NCI-H1092 treated with DMSO at 0.1 percent for 48 hours (cell line): ENCODE data around the gene RSKR.
"Not testable (repeated sequence)": the region's sequence is repeated elsewhere in the genome, so short reads cannot be mapped to it uniquely, and the experiment has no call there.

Experiments
- DNase-seq: peaks from one replicate; lab custom pipeline; 2025; lab: John Stamatoyannopoulos, UW

Gene RSKR

DNA sequence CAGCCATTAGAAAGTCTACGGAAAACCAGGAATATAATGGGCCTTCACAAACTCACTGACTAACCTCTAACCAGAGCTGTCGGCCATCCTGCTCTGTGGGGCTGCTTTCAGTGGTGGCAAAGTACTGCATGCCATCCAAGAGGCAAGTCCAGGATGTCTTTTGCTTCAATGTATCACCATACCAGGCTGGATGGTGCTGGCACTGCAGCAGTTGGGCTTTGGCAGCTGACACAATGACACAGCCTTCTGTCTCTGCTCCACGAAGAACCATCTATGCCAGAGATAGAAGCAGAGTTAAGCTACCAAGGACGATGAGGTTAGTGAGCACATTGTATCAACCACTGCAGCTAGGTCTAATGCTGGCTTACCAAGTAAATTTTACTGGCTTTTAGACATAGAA is 9.7 kb upstream of the RSKR start:
- DNase-seq: no peak

DNA sequence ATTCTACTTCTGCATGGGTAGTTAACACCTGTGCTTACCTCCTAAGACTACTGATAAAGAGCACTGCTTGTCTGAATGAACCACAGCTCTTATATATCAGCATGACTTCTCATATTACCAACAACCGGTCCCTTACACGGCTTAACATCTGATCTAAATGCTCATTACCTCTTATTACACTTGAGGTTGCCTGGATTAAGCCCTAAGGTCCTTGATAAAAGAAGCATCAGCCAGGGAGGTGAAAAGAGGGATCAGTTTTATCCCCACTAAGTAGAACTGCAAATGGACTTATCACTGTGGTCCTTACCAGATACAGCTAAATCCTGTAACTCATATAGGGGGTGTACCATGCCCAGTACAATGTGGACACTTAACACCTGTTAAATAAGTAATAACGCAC is 8.2 kb upstream of the RSKR start:
- no peak for DNase-seq

DNA sequence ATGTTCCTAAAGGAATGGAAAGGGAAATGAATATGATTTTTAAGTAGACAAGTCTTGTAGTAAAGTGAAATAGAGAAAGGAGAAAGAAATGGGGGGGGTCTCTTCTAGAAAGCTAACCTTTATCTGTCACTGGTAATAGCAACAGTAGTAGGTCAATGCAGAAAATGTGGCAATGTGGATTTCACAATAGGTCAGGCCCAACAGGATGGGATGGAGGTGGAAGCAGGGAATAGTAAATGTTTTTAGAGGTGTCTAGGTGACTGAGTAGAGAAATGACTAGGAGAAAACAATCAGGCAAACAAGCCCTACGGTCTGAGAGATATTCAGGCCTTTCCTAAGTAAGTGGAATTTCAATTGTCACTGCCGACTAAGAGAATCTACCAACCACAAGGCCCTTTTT is 6.0 kb upstream of the RSKR start:
- no peak for DNase-seq

DNA sequence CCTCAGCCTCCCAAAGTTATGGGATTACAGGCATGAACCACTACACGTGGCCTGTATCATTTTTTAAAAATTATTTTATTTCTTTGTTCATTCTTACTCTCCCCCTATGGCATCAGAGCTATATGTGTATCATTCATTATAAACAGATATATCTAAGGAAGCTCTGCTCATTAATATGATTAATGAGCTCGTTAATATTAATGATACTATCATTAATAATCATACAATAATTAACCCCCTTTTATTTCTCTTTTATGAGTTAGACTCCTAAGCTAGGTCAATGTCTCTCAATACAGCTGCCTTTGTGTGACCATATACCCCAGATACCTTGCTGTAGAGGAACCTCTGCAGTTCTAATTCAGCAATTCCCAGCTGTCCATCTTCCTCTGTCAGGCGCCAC is 4.5 kb upstream of the RSKR start:
- DNase-seq: no peak

DNA sequence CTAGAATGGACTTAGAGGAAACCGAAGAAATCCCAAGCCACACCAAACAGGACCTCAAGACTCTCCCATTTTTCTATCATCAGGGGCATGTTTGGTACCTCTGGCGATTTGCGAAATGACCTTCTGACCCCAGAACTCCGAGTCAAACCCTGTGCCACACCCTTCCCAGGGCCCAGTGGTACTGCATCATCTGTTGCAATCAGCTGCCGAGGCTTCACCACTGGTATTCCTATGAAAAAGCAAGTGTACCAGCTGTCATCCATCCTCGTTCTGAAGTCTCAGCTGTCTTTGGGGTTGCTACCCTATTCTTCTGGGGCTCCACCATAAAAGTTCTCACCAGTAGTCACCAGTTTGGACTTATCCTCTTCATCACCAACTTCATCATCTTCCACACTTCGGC is 2.3 kb upstream of the RSKR start:
- no peak for DNase-seq

DNA sequence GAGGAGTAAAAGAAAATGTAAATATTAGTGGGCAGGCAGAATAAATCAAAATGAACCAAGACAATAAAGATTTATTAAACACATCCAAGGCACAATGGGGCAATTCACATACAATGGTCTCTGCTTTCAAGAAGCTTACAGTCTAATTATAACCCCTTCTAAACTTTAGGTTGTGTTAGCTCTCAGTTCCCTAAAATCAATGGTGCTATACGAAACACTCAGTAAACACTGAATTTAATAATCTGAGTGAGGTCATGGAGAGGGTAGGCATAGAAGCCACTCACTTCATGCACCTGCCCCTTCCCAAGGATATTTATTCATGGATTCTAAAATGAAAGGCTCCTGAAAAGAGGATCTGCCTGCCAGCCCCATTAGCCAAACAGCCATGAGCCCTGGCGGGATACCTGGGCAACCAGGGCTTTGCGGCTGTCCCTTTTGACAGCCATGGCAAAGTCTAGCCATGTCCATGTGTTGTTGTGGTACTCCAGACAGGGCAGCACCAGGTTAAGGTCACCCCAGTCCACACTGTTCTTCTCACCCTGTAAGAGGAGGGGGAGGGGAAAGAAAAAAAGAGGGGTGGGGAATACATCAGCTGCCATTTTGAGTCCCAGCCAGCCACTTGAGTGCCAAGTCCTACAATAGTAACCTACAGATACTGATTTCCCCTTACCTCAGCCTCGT is 1.4 kb upstream of the RSKR start:
- peak; percentile 84 for DNase-seq

DNA sequence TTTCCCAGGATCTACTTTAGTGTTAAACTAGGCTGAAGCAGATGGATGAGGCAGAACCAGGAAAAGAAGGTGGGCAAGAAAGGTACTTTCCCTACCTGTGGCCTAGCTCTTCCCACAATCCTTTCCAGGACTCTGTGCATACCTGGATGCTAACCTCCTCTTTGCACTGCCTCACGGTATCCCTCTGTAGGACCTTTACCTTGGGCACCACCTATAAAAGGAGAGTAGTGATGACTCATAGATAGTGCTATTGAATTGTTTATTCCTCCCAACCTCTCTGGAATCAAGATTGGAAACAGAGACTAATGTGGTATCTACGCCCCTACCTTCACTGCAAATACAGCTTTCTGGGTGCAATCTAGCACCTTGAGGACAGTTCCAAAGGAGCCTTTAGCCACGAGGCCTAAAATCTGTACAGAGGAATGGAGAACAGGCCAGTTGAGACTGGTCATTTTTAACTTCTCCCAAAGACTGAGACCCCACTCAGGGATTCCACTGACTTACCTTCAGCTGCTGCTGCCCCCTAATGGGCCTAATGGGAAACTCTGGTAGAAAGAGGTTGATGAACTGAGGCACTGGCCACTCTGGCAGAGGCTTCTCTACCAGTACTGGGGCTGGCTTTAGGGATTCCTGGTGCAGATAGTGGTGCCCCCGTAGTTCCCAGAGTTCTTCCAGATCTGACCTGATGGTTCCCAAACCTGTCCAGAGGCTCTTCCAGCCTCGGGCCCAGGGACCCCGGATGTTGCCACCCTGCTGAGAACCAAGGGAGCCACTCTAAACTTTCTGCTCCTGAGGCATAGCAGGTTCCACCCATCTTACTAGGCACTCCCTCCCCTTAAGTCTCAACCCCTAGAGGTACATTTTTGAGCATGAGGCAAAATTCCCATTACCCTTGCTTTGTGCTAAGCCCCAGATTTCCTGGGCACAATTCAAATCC is 781 bp downstream of the RSKR start:
- peak; percentile 20 for DNase-seq

DNA sequence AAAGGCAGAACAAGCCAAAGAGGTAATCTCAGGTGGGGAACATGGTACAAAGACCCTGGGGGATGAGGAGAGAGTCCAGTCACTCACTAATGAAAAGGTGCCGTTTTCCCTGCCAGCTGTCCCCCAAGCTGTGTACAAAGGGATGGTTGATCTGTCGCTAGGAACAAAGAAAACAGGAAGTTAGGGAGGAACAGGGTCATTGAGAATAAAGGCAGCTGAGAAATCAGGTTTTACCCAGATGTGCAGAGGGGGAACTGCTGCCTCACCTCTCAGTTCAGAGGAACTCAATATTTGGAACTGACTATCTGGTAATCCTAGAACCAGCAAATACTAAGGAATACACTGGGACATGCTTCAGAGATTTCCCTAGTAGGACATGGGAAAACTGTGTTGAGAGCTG is 1.5 kb downstream of the RSKR start:
- no peak for DNase-seq

DNA sequence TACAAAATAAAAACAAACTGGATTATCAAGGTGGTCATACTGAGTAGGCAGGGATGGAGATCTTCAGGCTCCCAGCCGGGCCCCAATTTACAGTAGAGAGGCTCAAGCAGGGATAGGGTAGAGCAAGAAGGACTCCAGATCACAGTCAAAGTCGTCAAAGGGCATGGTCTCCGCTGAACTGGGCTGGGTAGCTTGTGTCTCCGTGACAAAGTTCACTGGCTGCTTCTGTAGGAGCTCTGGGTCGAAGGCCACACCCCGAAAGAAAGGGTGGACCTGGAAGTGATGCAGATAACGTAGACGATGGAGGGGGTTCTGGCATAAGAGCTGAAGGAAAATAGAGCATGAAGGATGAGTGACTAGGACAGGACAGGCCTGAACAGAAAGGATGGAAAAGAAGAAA is 3.6 kb downstream of the RSKR start:
- DNase-seq: no peak

DNA sequence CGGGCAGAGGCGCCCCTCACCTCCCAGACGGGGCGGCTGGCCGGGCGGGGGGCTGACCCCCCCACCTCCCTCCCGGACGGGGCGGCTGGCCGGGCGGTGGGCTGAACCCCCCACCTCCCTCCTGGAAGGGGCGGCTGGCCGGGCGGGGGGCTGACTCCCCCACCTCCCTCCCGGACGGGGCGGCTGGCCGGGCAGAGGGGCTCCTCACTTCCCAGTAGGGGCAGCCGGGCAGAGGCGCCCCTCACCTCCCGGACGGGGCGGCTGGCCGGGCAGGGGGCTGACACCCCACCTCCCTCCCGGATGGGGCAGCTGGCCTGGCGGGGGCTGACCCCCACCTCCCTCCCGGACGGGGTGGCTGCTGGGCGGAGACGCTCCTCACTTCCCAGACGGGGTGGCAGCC is 10.0 kb downstream of the RSKR start:
- DNase-seq: not testable (repeated sequence)

DNA sequence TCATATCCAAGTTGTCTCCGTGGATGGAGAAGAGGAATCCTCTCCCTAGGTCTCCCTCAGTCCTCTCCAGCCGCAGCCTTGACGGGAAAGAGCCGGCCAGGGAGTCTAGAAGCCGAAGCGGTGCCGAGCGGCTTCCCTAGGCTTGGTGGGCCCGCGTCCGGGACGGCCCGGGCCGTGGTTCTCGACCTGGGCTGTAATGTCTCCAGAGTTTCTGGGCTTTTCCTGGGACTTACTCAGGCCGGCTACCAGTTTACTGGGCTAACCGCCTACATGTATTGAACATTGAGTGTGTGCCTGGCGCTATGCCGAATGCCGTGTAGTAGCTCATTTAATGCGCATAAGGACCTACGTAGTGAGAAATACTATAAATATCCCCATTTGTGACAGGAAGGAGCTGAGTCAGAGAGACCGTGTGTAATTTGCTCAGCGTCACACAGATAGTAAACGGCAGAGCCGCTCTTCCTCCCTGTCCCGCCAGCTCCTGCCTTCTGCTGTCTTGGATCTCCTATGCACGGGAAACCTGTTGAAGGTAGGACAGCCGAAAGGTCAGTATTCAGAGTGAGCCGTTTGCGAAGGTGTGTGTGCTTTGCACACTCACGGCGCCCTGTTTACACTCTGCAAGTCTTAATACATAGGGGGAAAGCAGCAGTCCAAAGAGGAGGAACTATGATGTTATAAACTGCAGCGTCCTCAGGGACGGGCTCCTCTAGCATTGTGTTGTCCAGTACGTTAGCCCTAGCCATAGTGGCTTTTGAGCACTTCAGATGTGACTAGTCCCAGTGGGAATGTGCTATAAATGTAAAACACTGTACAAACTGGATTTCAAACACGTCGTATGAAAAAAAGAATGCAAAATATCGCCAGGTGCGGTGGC is 14.4 kb downstream of the RSKR start:
- peak; percentile 70 for DNase-seq

DNA sequence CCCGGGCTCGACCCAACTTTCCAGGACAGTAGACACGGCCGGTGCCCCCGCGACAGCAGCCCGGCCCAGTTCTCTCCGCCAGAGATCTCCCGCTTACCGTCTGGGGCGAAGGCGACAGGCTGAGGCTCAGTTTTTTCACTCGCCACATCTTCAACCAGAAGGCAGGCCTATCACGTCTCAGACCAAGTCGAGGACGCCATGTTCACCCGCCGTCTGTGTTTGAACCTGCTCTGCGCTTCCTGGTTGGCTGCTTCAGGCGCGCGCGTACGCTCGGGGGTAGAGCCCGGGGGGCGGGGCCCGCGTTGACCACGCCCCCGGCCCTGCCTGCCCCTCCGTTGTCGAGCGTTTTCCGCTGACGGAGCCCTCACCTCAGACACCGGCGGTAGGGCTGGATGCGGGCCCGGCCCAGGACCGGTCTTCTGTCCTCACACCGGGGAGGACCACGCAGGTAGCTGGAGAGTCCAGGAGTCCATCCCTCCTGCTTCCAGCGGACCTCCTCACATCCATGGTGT is 15.1 kb downstream of the RSKR start, which contains the start of gene SPAG5:
TSS of gene SPAG5 (minus strand) at position 227 of the 512 bp plus-strand sequence. CDS start at position 148, 79 bp downstream.
- DNase-seq: peak; percentile 92

DNA sequence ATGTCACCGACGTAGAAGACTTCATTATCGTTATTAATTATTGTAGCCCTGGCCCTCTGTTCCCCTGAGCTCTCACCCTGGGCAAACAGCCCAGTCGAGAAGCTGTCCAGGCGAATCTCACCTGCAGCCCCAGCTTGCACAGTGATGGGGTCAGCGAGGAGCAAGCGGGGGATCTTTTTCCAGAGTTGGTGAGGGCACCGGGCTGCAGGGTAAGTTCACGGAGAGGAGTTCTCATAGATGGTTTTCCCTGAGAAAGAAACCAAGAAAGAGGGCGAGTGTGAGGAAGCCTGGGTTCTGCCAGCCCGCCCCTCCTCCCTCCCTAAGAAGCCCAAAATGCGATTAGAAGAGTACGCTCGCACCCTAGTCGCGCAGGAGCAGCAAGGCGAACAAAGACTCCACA is 15.6 kb downstream of the RSKR start:
- DNase-seq: peak; percentile 33

DNA sequence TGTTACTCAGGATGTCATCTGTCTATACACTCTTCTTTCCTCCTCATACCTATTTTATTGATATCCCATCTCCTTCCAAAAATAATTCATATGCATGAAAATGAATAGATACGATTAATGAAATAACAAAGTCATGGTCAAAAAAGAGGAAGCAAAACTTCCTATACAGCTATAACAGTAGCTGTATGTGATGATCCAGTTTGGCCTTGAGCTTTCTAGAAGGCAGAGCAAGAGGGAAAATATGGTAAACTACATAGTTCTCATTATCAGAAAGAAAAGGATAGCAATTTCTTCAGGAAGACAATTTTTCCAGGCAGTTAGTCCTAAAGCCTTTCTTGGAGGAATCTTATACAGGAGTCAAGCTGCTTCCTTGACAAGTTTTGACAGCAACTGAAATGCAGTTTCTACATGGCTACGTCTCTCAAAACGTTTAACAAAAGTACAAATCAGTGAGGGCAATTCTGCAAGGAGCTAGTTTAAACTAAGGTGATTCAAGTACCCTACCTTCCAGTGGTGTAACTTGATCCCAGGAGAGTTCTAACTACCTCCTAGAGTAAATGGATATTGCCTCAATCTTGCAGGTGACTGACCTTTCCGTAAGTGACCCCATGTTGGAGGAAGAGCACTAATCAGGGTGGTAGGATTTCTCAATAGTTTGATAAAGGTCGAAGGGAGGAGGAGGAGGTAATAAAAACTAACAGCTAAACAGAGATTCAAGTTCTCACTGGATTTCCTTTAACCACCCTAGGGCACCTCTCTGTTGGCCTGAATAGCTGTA is 16.2 kb downstream of the RSKR start:
- DNase-seq: no peak

DNA sequence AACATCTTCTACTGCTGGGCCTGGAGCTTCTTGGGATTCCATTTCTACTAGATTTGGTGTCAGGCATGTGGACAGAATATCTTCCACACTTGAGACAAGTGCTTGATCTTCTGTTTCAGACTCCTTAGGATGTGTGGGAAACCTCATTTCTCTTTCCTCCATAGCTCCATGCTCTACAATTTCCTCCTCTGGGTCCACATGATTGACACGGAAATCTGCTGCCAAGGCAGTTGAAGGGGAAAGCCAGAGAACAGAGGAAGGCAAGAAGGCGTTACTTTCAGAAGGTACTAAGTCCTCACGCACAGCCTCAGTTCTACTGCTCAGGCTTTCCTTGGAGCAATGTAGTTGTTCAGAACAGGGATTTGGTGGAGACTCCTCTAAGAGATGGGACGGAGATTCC is 21.7 kb downstream of the RSKR start:
- no peak for DNase-seq

DNA sequence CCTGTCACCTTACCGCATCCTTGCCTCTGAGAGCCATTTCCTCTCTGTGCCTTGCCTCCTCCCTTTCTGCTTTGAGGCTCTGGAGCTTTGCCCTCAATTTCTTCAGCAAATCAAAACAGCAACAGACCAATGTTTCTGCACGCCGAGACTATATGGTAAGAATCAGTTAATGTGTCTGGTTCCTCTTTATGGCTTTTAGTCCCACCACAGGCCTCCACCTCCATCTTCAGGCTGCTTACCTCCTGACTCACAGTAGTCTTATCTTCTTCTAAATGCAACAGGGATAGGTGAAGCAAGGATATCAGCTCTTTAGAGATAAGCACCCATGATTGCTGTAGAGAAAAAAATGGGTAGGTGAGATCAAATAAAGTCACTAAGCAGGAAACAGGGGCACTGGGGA is 28.1 kb downstream of the RSKR start:
- no peak for DNase-seq

DNA sequence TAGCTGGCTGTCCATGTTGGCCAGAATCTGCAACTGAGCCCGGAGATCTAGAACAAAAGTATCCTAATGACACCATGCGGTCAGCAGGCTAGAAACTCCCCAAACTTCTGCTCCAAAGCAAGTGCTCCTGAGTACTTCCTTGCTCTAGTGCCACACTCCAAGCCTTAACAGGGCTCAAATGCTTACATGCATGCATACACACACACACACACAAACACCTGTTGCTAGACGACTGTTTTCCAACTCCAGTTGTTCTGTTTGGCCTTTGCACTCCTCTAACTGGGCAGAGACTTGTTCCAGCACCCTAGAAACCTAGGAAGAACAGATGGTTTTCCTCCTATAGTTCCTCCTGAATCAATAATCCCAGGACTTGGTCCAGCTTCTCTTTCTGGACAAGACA is 29.6 kb downstream of the RSKR start:
- no peak for DNase-seq

DNA sequence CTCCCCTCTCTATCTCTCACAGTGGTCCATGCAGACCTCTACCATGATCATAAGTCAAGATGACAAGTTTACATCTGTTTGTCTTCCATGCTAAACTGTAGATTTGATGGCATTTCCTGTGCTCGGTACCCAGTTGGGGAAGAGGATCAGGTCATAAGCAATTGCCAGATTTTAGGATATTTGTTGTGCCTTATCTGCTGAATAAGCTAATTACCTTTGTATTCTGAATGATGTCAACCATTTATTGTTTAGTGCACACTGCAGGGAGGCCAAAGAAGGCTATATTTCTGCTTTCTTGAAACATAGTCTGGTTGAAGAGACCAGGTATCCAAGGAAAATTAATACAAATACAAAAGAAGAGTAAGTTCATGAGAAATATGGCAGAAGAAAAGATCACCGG is 31.5 kb downstream of the RSKR start:
- DNase-seq: no peak

DNA sequence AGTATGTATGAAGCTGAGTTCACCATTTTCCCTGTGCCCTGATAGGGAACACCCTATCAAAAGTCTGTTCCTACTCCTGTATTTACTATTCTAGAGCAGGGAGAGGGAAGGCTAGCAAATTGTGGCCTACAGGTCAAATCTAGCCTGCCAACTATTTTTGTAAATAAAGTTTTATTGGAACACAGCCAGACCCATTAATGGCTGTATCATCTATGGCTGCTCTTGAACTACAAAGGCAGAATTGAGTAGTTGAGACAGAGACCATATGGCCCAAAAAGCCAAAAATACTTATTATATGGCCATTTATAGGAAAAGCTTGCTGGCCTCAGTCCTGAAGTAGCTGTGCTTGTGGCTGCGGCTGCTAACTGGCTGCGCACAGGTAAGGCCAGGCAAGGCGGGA is 33.0 kb downstream of the RSKR start:
- DNase-seq: no peak

DNA sequence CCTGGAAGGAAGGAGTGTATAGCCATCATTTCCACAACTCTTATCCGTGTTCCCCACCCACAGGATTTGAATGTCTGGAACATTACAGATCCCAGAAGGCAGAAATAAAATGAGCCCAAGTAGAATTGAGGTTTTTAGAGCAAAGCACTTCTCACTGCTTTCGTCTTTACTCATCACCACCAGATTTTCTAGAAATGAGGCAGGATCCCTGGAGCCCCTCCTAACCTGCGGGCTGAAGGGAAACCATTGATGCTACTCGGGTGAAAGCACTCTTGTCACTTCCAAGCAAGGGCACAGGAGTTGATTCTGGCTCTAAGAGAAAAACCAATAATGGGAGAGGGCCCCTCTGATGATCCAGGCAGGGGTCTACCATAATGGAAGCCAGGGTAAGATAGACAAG is 34.5 kb downstream of the RSKR start:
- DNase-seq: no peak
